Measurements from ENCODE around the gene MPPED2.
"Not testable (repeated sequence)": the region's sequence is repeated elsewhere in the genome, so short reads cannot be mapped to it uniquely, and the experiment has no call there.

The MPPED2 gene

GRCh38 chr11:30578406-30578805 is 7.7 kb downstream of the MPPED2 start:
- DNase-seq (ENCODE audit: low read depth): no peak

- DNase-seq (ENCODE audit: low read depth): no peak
These were observed 12.2 kb downstream of the MPPED2 start for GRCh38 chr11:30573951-30574350.

- DNase-seq (ENCODE audit: low read depth): no peak
These were observed 17.2 kb downstream of the MPPED2 start for GRCh38 chr11:30568931-30569330.

- DNase-seq (ENCODE audit: low read depth): no peak
These were observed 18.5 kb downstream of the MPPED2 start for GRCh38 chr11:30567644-30568043.

- DNase-seq (ENCODE audit: low read depth): no peak
These were observed 19.0 kb downstream of the MPPED2 start for GRCh38 chr11:30567120-30567519.

GRCh38 chr11:30566482-30566881 is 19.7 kb downstream of the MPPED2 start:
- no peak for DNase-seq (ENCODE audit: low read depth)

GRCh38 chr11:30565027-30565426 is 21.1 kb downstream of the MPPED2 start:
- DNase-seq (ENCODE audit: low read depth): no peak

- no peak for DNase-seq (ENCODE audit: low read depth)
These were observed 24.3 kb downstream of the MPPED2 start for GRCh38 chr11:30561691-30562415.

- no peak for DNase-seq (ENCODE audit: low read depth)
These were observed 25.7 kb downstream of the MPPED2 start for GRCh38 chr11:30560206-30561106.

GRCh38 chr11:30559004-30559403 is 27.1 kb downstream of the MPPED2 start:
- DNase-seq (ENCODE audit: low read depth): no peak

GRCh38 chr11:30554587-30554986 is 31.6 kb downstream of the MPPED2 start:
- not testable (repeated sequence) for DNase-seq (ENCODE audit: low read depth)

GRCh38 chr11:30553521-30554110 is 32.5 kb downstream of the MPPED2 start:
- DNase-seq (ENCODE audit: low read depth): no peak

- DNase-seq (ENCODE audit: low read depth): no peak
These were observed 33.3 kb downstream of the MPPED2 start for GRCh38 chr11:30552839-30553238.

- DNase-seq (ENCODE audit: low read depth): no peak
These were observed 36.1 kb downstream of the MPPED2 start for GRCh38 chr11:30550022-30550542.

- no peak for DNase-seq (ENCODE audit: low read depth)
These were observed 36.6 kb downstream of the MPPED2 start for GRCh38 chr11:30549565-30549964.

- no peak for DNase-seq (ENCODE audit: low read depth)
These were observed 39.8 kb downstream of the MPPED2 start for GRCh38 chr11:30546334-30546733.

- DNase-seq (ENCODE audit: low read depth): no peak
These were observed 40.6 kb downstream of the MPPED2 start for GRCh38 chr11:30545507-30545906.

GRCh38 chr11:30543066-30543465 is 43.1 kb downstream of the MPPED2 start:
- no peak for DNase-seq (ENCODE audit: low read depth)

- no peak for DNase-seq (ENCODE audit: low read depth)
These were observed 45.4 kb downstream of the MPPED2 start for GRCh38 chr11:30540781-30541180.

GRCh38 chr11:30538251-30538650 is 47.9 kb downstream of the MPPED2 start:
- no peak for DNase-seq (ENCODE audit: low read depth)

GRCh38 chr11:30535818-30536217 is 50.3 kb downstream of the MPPED2 start:
- DNase-seq (ENCODE audit: low read depth): no peak

GRCh38 chr11:30533445-30533947 is 52.7 kb downstream of the MPPED2 start:
- no peak for DNase-seq (ENCODE audit: low read depth)
